HepG2 (cell line): ENCODE data around the gene MYO3B. TPM values are rescaled to one million over a fixed set of nuclear protein-coding genes. Genes with fewer than 3 reads are reported as not detected.

Experiments
- ATAC-seq: fragments of 200-7000 bp; cut with Tn5 transposase; 3 replicates; pipeline ENCODE4 v1.9.1; 2020; ENCODE audit warnings: mild to moderate bottlenecking, moderate library complexity
- BruUV-seq: library from RNA; stranded (reverse); fragments of 400-500 nt; replicated peaks from 2 replicates; lab custom pipeline; 2021; lab: Mats Ljungman, UMichigan
- CTCF ChIA-PET: fragments of 300-600 bp; formaldehyde crosslinking; extraction: SDS; loops from one replicate; lab custom pipeline; 2021; ENCODE audit warnings: low total read pairs, inconsistent platforms, low intra/inter-chr PET ratio; lab: Yijun Ruan, JAX
- POLR2A ChIA-PET: fragments of 350-600 bp; sonication (Branson Sonifier 250); formaldehyde crosslinking; loops from one replicate; lab custom pipeline; 2020; ENCODE audit warnings: antibody characterized with exemption, inconsistent platforms; lab: Yijun Ruan, JAX
- DNase-seq: peaks from one replicate; pipeline ENCODE4 v3.0.0-alpha.2; 2015; ENCODE audit warnings: low spot score
- FAIRE-seq: peaks from 3 replicates; lab custom pipeline; 2011; peaks lifted over from hg19 to GRCh38; lab: Jason Lieb, UNC
- H2AFZ ChIP-seq: one replicate; pipeline ENCODE4 v1.6.1; 2011; ENCODE audit warnings: low read length, inconsistent platforms
- H3K27ac ChIP-seq: fragments of 300-600 bp; 3 replicates; pipeline ENCODE4 v1.8.0; 2011; ENCODE audit warnings: mixed run types, mild to moderate bottlenecking, mixed read lengths, low read length, inconsistent platforms; ENCODE audit not compliant: insufficient read depth; ENCODE audit errors: extremely low read length
- H3K27me3 ChIP-seq, 2 experiments: fragments of 200-600 bp in 1 of 2; 2 replicates in 1 of 2; 3 replicates in 1 of 2; pipeline versions ENCODE4 v1.6.0 to v1.8.0; 2011; ENCODE audit warnings: low read length in 2 of 2, mild to moderate bottlenecking in 2 of 2, moderate library complexity in 2 of 2, inconsistent platforms in 1 of 2; ENCODE audit not compliant: insufficient read depth in 2 of 2, control insufficient read depth in 1 of 2
- H3K36me3 ChIP-seq, 2 experiments: fragments of 200-600 bp in 1 of 2; replicated peaks in 1 of 2; 2 replicates in 1 of 2; 3 replicates in 1 of 2; pipeline versions ENCODE4 v1.5.1 to v1.8.0; 2011; ENCODE audit warnings: low read length in 2 of 2, inconsistent platforms in 1 of 2; ENCODE audit not compliant: insufficient read depth in 2 of 2, control insufficient read depth in 1 of 2
- H3K4me1 ChIP-seq: 2 replicates; pipeline ENCODE4 v1.5.1; 2012; ENCODE audit warnings: low read length, inconsistent platforms; ENCODE audit not compliant: insufficient read depth
- H3K4me2 ChIP-seq: 2 replicates; pipeline ENCODE4 v1.6.0; 2011; ENCODE audit warnings: low read depth, low read length, inconsistent platforms
- H3K4me3 ChIP-seq, 3 experiments: fragments of 200-600 bp in 1 of 3; sonication (generic), shearing (Covaris generic) in 1 of 3; replicated peaks in 1 of 3; 2 replicates each; pipeline ENCODE4 v1.5.1; 2011 to 2016; ENCODE audit warnings: low read length in 3 of 3, inconsistent platforms in 2 of 3, low read depth in 2 of 3, mild to moderate bottlenecking in 2 of 3, control low read depth in 1 of 3, mixed read lengths in 1 of 3; ENCODE audit not compliant: insufficient read depth in 1 of 3
- H3K79me2 ChIP-seq: one replicate; pipeline ENCODE4 v1.6.1; 2011; ENCODE audit warnings: low read length, inconsistent platforms; ENCODE audit not compliant: insufficient read depth
- H3K9ac ChIP-seq: 2 replicates; pipeline ENCODE4 v1.6.0; 2011; ENCODE audit warnings: mild to moderate bottlenecking, low read depth, low read length, inconsistent platforms; ENCODE audit not compliant: insufficient read depth
- H3K9me3 ChIP-seq: 2 replicates; pipeline ENCODE4 v1.5.1; 2012; ENCODE audit warnings: mild to moderate bottlenecking, low read length
- H4K20me1 ChIP-seq: 2 replicates; pipeline ENCODE4 v1.6.0; 2011; ENCODE audit warnings: inconsistent platforms, mild to moderate bottlenecking, low read length, moderate library complexity; ENCODE audit not compliant: insufficient read depth
- HES4 ChIP-seq: sonication (generic); formaldehyde crosslinking; IDR thresholded peaks from 2 replicates; pipeline ENCODE4 v1.9.0; 2021; ENCODE audit warnings: mild to moderate bottlenecking, missing genetic modification reagents, borderline replicate concordance
- SMAD1 ChIP-seq: sonication (generic); formaldehyde crosslinking; IDR thresholded peaks from 2 replicates; pipeline ENCODE4 v1.4.0; 2020; ENCODE audit warnings: missing genetic modification reagents, low read depth, mild to moderate bottlenecking, borderline replicate concordance
- WIZ ChIP-seq: sonication (generic); formaldehyde crosslinking; IDR thresholded peaks from 2 replicates; pipeline ENCODE4 v1.5.1; 2020; ENCODE audit warnings: mild to moderate bottlenecking, missing genetic modification reagents
- ZC3H13 ChIP-seq: sonication (generic); formaldehyde crosslinking; IDR thresholded peaks from 2 replicates; pipeline ENCODE4 v1.8.1; 2023; ENCODE audit warnings: mild to moderate bottlenecking, missing genetic modification reagents, moderate library complexity
- WGBS: methylation state at CpG from one replicate; pipeline ENCODE4 v1.1.6; 2017; ENCODE audit warnings: low lambda C conversion rate; 5-methylcytosine and 5-hydroxymethylcytosine counted together
- in situ Hi-C: cut with HindIII; loops from 2 replicates; pipeline ENCODE4 v1.10.0; 2017; ENCODE audit warnings: low pct_unique_long_range_greater_than_20kb; ENCODE audit not compliant: extremely low pct_ligation_motif_present
- intact Hi-C: fragments of 100-400 bp; cut with micrococcal nuclease; formaldehyde crosslinking; loops from one replicate; pipeline ENCODE4 v1.10.0; 2022; ENCODE audit not compliant: unreplicated experiment
- polyA plus RNA-seq, 8 experiments: library from polyadenylated mRNA; depleted of rRNA in 3 of 8; stranded (reverse) in 7 of 8; unstranded in 1 of 8; fragments of >200 nt; fragmentation: Illumina TruSeq in 4 of 8; extraction: Trizol in 4 of 8; gene quantifications; 2 replicates each; pipeline versions ENCODE4 v1.2.1 to v1.2.3, GENCODE V29; 2011 to 2016; ENCODE audit warnings: low read depth in 4 of 8, missing spikeins in 1 of 8, mixed read lengths in 1 of 8; ENCODE audit not compliant: insufficient read depth in 1 of 8
- total RNA-seq, 5 experiments: library from RNA; depleted of rRNA; stranded (reverse); fragments of >200 nt; fragmentation: Illumina TruSeq; extraction: Trizol; gene quantifications; 2 replicates each; pipeline ENCODE4 v1.2.3, GENCODE V29; 2016; ENCODE audit warnings: low read depth in 1 of 5
- TF ChIP-seq, protein P1 (sequence below): sonication (generic); formaldehyde crosslinking; IDR thresholded peaks from 2 replicates; pipeline ENCODE4 v1.8.0; 2022; ENCODE audit warnings: missing genetic modification reagents, mild to moderate bottlenecking, moderate library complexity, borderline replicate concordance

MYO3B gene
- total and polyA plus RNA-seq, 2 of the 13 experiments (the other 11 are each of a cell fraction or from before 2014, with no cell fraction given): 0.01 TPM; not detected in 1

DNA sequence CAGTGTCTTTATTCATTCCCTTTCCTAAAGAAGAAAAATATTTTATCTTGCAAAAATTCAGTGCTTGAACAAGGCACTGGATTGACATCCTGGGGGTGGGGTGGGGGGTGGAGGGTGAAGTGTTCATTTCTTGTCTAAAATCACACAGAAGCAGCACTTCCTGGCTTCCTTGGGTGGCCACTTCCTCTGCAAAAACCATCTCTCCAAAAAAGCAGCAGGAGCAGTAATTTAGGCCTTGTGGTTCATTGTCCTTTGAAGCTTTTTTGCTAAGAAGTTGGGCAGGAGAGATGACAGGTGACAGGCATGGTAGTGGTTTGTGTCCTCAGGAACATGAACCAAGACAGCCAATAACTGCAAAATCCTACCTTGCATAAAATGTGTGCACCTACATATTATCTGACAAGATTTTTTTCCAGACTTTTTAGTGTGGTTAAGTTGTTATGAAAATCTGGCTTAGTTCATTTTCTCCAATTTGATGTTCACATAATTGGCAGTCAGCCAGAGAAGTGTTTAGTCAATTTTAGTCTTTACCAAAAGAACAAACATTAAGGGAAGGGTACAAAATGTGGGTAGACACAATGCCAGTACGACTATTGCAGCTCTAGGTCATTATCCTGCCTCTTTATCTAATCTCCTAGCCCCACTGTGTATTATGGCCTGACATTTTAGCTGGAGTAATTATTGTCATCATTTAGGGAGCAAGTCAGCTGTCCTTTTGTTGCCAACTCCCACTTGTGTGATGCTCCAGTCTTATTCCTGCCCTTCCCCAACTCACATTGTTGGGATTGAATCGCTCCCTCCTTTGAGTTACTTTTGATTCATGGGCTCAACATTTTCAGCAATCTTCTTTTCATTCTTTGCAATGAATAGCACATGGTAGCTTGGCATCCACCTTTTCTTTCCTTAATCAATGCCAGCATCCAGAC lies 177.2 kb downstream of the MYO3B start:
- CTCF ChIA-PET: no interaction called here
- no peak for DNase-seq
- no peak overlapping the region for H3K4me3 ChIP-seq
- H3K79me2 ChIP-seq: no peaks in the 10 kb centered on the region
- no peak overlapping the region for H3K4me2 ChIP-seq
- H3K27me3 ChIP-seq: peaks cover 0 to 21% of the 10 kb centered on the region in 2 experiments; a peak in 3 of 5 replicates
- no peaks in the 10 kb centered on the region for H3K9me3 ChIP-seq
- no peak overlapping the region for H3K27ac ChIP-seq
- no peak for TF ChIP-seq HES4
- TF ChIP-seq WIZ: no peak
- no peak for TF ChIP-seq ZC3H13 (CRISPR knock-in tag)
- TF ChIP-seq, all 625 proteins: peak for 0
- no peak overlapping the region for H2AFZ ChIP-seq
- no peaks in the 10 kb centered on the region for H3K36me3 ChIP-seq
- FAIRE-seq (no peak), ATAC-seq (no peak)
- H3K9ac ChIP-seq: no peak overlapping the region
- no TSS peak for BruUV-seq
- 3% methylated on average over 2 of the region's 2 CpGs for WGBS
- intact Hi-C loops (no loop called here), in situ Hi-C loops (loop anchor here (25.0 kb wide), 1 partner anchor 893 kb away; no protein-coding TSS in a partner anchor)
- H3K4me1 ChIP-seq: no peaks in the 10 kb centered on the region
- POLR2A ChIA-PET: no interaction called here
- H4K20me1 ChIP-seq: no peaks in the 10 kb centered on the region

GRCh38 chr2:170359466-170359865 lies 181.5 kb downstream of the MYO3B start:
- Histone ChIP-seq H3K4me2 (no peak overlapping the region), H3K27ac (no peak overlapping the region), H4K20me1 (no peaks in the 10 kb centered on the region), H3K9ac (no peak overlapping the region), H2AFZ (no peak overlapping the region), H3K79me2 (no peaks in the 10 kb centered on the region), H3K4me3 (no peak overlapping the region), H3K27me3 (peaks cover 2 to 26% of the 10 kb centered on the region in 2 experiments; a peak in 4 of 5 replicates), H3K4me1 (no peaks in the 10 kb centered on the region), H3K9me3 (no peaks in the 10 kb centered on the region), H3K36me3 (no peaks in the 10 kb centered on the region)
- intact Hi-C loops: no loop called here
- TF ChIP-seq, protein P1, sequence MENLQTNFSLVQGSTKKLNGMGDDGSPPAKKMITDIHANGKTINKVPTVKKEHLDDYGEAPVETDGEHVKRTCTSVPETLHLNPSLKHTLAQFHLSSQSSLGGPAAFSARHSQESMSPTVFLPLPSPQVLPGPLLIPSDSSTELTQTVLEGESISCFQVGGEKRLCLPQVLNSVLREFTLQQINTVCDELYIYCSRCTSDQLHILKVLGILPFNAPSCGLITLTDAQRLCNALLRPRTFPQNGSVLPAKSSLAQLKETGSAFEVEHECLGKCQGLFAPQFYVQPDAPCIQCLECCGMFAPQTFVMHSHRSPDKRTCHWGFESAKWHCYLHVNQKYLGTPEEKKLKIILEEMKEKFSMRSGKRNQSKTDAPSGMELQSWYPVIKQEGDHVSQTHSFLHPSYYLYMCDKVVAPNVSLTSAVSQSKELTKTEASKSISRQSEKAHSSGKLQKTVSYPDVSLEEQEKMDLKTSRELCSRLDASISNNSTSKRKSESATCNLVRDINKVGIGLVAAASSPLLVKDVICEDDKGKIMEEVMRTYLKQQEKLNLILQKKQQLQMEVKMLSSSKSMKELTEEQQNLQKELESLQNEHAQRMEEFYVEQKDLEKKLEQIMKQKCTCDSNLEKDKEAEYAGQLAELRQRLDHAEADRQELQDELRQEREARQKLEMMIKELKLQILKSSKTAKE (CRISPR knock-in tag): no peak
- TF ChIP-seq SMAD1 (CRISPR knock-in tag): no peak
- no TSS peak for BruUV-seq
- DNase-seq: no peak
- CTCF ChIA-PET: interaction anchor here (4.5 kb wide), 1 partner anchor 456 kb away, joined by 48 read pairs; the partner anchor contains the start of gene GAD1
- POLR2A ChIA-PET: no interaction called here
- ATAC-seq: no peak
- 8% methylated on average over 3 of the region's 3 CpGs for WGBS
- in situ Hi-C loops: loop anchor here (25.0 kb wide), 1 partner anchor 897 kb away; no protein-coding TSS in a partner anchor
- FAIRE-seq: no peak
